HG03378 (cell line): ENCODE measurements around the gene IL37.

Source experiments
- ATAC-seq: cut with Tn5 transposase; IDR thresholded peaks from one replicate; pipeline ENCODE4 v1.9.1; 2021; ENCODE audit warnings: mild to moderate bottlenecking, moderate library complexity; ENCODE audit not compliant: unreplicated experiment

The IL37 gene

GRCh38 chr2:112958428-112959108, 47.6 kb downstream of the IL37 start:
- no peak for ATAC-seq

GRCh38 chr2:112959109-112959812, 48.3 kb downstream of the IL37 start:
- ATAC-seq: no peak

GRCh38 chr2:112960230-112960825, 49.4 kb downstream of the IL37 start:
- no peak for ATAC-seq

GRCh38 chr2:112962308-112963175, 51.6 kb downstream of the IL37 start:
- no peak for ATAC-seq

GRCh38 chr2:112967023-112967422, 56.1 kb downstream of the IL37 start:
- no peak for ATAC-seq
